GM21737 (cell line): Measurements from ENCODE around the gene ZSWIM9.
"Not testable (repeated sequence)": the region's sequence is repeated elsewhere in the genome, so short reads cannot be mapped to it uniquely, and the experiment has no call there.

Source experiments
- ATAC-seq: cut with Tn5 transposase; IDR thresholded peaks from one replicate; pipeline ENCODE4 v1.9.1; 2021; ENCODE audit warnings: mild to moderate bottlenecking, moderate library complexity; ENCODE audit not compliant: unreplicated experiment

ZSWIM9 gene

DNA sequence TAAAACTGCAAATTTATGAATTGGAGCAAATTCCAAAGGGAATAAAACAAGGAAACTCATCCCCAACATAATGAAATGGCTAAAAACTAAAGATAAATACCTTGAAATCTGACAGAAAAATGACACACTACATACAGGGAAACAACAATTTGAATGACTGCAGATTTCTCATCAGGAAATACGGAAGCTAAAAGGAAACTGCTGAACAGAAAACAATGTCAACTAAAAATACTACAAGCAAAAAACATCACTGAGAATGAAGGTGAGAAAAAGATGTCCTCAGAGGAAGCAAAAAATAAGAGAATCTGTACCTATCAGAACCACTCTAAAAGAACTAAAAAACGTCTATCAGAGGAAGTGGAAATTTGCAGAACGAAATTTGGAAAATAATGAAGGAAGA, 39.5 kb downstream of the ZSWIM9 start:
- ATAC-seq, result no peak

DNA sequence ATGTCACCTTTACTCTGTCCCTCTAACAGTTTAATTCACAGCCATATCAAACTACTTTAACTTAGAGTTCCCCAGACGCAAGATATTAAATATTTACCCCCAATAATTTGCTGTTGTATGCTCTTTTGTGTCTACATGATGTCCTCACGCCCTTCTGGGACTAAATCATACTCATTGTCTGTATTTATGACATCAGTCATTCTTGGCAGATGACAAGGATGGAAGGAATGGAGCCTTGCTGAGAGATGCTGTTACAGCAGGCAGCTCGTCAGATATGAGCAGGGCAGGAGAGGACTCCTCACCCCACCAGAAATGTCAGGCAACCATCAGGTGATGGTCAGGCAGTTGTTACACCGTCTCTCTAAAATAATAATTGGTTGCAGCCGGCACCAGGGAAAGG, 43.5 kb downstream of the ZSWIM9 start:
- no peak for ATAC-seq

DNA sequence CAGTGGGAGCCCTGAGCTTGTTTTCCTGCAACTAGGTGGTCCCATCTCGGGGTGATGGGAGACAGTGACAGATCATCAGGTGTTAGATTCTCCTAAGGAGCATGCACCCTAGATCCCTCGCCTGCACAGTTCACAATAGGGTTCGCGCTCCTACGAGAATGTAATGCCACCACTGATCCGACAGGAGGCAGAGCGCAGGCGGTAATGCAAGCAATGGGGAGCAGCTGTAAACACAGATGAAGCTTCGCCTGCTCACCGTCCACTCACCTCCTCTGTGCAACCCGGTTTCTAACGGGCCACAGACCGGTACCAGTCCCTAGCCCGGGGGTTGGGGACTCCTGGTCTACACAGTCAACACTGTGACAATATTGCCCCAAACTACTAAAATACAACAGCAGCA, 46.5 kb downstream of the ZSWIM9 start:
- no peak for ATAC-seq

DNA sequence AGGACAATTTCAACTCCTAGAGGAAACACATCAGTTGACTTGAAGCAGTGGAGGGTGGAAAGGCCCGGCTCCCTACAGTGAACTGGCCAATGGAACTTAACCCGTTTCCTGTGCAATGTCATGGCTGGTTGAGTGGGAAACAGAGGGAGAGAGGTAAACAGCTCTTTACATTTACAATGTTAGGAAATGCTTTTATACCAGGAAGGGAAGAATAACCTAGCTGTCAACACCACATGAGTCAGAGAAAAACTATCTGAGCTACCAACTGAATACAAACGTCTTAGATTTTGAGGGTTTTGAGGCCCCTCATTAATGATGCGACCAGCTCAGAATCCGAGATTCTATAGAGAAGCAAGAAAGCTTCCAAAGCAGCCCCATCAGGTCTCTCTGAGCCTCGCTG, 48.5 kb downstream of the ZSWIM9 start:
- no peak for ATAC-seq

DNA sequence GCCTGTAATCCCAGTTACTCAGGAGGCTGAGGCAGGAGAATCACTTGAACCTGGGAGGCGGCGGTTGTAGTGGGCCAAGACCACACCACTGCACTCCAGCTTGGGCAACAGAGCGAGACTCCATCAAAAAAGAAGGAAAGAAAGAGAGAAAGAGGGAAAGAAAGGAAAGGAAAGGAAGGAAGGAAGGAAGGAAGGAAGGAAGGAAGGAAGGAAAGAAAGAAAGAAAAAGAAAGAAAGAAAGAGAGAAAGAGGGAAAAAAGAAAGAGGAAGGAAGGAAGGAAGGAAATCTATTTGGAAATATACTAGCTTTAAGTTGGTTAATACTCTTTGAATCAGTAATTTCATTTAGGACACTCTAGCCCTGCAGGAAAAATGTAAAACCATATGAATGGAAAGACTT, 50.3 kb downstream of the ZSWIM9 start:
- not testable (repeated sequence) for ATAC-seq

DNA sequence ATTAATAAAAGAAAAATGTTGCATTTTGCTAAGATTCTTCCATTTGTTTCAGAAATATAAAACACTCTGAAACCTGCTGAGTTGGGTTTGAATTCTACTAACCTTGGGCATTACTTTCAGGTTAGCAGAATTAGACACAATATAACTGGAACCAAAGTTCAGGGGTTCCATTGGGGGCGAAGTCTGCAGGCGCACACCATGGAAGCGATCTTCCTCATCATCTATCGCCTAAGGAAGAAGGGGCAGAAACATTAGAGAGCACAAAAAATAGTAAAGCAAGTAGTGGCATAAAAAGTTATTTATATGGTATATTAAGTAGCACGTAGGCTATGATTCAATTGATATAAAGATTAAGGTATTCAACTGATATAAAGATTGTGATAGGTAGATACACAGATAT, 51.1 kb downstream of the ZSWIM9 start:
- no peak for ATAC-seq

DNA sequence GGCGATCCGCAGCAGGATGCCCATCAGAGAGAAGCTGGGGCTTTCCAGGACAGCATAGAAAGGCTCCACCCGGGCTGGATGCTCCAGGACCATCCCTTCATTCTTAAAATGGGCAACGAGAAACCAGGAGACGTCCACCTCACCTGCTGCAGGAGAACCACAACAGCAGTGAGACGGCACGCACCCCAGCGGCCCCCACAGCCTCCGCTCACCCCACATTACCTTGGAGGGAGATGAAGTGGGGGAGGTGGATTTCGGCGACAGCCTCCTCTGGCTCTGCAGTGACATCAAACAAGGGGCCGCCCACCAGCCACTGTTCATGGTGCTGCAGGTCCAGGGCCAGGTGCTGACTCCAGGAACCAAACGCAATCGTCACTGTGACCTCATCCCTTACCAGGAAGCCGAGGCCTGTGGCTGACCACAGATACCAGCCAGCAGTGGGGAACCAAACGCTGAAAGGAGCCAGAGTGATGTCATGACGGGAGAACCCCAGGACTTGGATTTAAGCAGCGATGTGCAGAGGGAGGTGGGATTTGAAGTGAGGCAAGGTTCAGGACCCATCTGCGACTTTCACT, 60.2 kb downstream of the ZSWIM9 start:
- no peak for ATAC-seq

DNA sequence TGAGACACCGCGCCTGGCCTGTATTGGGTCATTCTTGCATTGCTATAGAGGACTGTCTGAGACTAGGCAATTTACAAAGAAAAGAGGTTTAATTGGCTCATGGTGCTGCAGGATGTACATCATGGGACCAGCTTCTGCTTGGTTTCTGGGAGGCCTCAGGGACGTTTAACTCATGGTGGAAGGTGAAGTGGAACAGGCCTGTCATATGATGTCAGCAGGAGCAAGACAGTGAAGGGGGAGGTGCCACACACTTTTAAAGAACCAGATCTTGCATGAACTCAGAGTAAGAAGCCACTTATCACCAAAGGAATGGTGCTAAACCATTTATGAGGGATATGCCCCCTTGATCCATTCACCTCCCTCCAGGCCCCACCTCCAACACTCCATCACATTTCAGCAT, 66.6 kb downstream of the ZSWIM9 start:
- ATAC-seq, result no peak

DNA sequence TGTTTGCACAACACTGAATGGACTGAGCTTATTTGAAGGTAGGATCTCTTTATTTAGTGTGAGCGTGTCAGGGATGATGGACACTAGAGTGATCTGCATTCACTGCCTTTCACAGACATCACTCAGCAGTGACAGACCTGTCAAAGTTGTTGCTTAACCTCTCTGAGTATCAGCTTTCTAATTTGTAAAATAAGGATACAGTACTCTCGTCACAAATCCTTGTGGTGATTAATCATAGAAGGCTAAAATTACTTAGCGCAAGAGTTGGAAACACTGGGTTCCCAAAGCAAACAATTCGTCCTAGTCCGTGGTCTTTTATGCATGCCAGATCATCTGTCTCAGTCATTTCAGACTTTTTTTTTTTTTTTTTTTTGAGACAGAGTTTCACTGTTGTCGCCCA, 68.6 kb downstream of the ZSWIM9 start:
- no peak for ATAC-seq

DNA sequence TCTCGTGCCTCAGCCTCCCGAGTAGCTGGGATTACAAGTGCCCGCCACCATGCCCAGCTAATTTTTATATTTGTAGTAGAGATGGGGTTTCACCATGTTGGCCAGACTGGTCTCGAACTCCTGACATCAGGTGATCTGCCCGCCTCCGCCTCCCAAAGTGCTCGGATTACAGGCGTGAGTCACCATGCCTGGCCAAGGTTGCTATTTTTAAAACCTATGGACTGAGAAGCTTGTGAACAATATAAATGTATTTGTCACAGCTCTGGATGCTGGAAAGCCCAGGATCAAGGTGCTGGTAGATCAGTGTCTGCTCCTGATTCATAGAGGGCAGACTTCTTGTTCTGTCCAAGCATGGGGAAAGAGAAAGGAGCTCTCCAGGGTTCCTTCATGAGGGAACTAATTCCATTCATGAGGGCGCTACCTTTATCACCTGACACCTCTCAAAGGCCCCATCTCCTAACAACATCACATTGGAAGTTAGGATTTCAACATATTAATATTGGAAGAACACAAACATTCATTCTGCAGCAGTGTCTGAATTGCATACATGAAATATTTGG, 69.2 kb downstream of the ZSWIM9 start:
- no peak for ATAC-seq

DNA sequence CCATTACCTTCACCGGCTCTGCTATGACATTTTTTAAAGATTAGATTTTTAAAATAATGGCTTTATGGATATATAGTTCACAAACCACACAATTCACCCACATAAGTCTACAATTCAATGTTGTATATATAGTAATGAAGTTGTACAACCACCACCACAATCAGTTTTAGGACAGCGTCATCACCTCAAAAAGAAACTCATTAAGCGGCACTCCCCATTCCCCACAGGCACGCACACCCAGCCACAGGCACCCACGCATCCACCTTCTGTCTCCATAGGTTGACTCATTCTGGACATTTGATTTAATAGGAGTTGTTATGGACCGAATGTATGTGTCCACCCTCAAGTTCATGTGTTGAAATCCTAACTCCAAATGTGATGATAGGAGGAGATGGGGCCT, 71.3 kb downstream of the ZSWIM9 start:
- not testable (repeated sequence) for ATAC-seq

DNA sequence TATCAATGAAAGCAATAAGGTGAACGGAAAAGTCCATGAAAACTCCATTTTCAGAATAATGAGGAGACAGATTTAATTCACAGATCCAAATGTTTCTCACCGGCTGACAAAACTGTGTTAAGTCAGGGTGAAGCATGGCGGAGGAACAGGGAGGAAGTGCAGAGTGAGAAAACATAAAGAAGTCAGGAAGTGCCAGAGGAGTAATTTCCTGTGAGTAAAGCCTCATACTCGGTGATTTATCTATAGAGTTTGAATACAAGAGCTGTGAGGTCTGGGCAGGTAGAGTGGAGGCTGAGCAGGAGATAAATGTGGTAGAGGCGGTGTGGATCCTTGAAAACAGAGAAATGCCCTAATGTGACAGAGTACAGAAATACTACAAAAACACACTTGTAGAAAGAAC, 73.8 kb downstream of the ZSWIM9 start:
- no peak for ATAC-seq

DNA sequence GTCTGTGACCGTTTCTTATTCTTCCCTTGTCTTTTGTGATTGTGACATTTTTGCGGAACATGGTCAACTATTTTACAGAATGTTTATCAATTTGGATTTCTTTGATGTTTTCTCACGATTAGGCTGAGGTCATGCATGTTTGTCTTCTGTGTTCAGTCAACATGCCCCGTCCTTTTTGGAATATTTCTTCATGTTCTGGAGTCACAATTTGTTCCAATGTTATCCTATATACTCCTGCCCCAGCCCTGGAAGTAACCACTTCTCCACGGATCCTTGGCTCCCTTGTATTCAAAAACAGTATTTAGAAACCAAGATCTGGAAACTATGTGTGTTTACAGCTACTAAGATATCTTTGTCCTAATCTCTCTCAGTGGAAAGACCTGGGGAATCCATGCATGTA, 75.6 kb downstream of the ZSWIM9 start:
- no peak for ATAC-seq

DNA sequence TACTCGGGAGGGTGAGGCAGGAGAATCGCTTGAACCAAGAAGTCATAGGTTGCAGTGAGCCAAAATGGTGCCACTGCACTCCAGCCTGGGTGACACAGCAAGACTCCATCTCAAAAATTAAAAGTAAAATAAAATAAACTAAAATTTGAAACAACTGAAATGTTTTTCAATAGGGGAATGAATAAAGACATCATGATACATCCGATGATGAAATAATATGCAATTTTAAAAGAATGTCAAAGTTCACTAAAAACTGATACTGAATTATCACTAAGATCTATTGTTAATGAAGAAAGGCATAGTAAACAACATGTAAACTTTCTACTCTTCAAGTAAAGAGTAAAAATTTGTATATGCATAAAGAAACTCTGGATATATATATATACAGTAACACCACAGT, 76.7 kb downstream of the ZSWIM9 start:
- ATAC-seq, result no peak
